Medulla oblongata (tissue), 1 donor: ENCODE measurements around the gene NRP2.

Source experiments
- DNase-seq: peaks from one replicate; pipeline ENCODE4 v3.0.0-alpha.2; 2015; ENCODE audit errors: extremely low spot score

NRP2 gene

GRCh38 chr2:205660521-205661124 is 21.7 kb upstream of the NRP2 start:
- DNase-seq = no peak

GRCh38 chr2:205661281-205661680 is 21.0 kb upstream of the NRP2 start:
- no peak for DNase-seq

- no peak for DNase-seq
Measured at GRCh38 chr2:205662206-205662965, 19.9 kb upstream of the NRP2 start.

GRCh38 chr2:205665791-205666190 is 16.5 kb upstream of the NRP2 start:
- no peak for DNase-seq

GRCh38 chr2:205670292-205670691 is 12.0 kb upstream of the NRP2 start:
- no peak for DNase-seq

GRCh38 chr2:205673312-205673711 is 9.0 kb upstream of the NRP2 start:
- DNase-seq = no peak

- peak; percentile 85 for DNase-seq
Measured at GRCh38 chr2:205675861-205676516, 6.3 kb upstream of the NRP2 start.

- DNase-seq = no peak
Measured at GRCh38 chr2:205678541-205679142, 3.7 kb upstream of the NRP2 start.

GRCh38 chr2:205679410-205680009 is 2.8 kb upstream of the NRP2 start:
- no peak for DNase-seq

- DNase-seq = peak; percentile 85
Measured at GRCh38 chr2:205680067-205680466, 2.2 kb upstream of the NRP2 start.

- no peak for DNase-seq
Measured at GRCh38 chr2:205680903-205681302, 1.4 kb upstream of the NRP2 start.

- DNase-seq = no peak
Measured at GRCh38 chr2:205681401-205682238, 681 bp upstream of the NRP2 start.

GRCh38 chr2:205682971-205683501 is 735 bp downstream of the NRP2 start:
- DNase-seq = no peak

GRCh38 chr2:205683502-205684367 is 1.4 kb downstream of the NRP2 start:
- no peak for DNase-seq

- DNase-seq = no peak
Measured at GRCh38 chr2:205684871-205685313, 2.6 kb downstream of the NRP2 start.

GRCh38 chr2:205685314-205686055 is 3.2 kb downstream of the NRP2 start:
- no peak for DNase-seq

GRCh38 chr2:205686056-205686782 is 3.9 kb downstream of the NRP2 start:
- no peak for DNase-seq
